Measurements from ENCODE around the gene DHX16.
"Not testable (repeated sequence)": the region's sequence is repeated elsewhere in the genome, so short reads cannot be mapped to it uniquely, and the experiment has no call there.

GRCh38 chr6:30657922-30658321, 14.9 kb downstream of the DHX16 start:
- TF ChIP-seq, protein P1, sequence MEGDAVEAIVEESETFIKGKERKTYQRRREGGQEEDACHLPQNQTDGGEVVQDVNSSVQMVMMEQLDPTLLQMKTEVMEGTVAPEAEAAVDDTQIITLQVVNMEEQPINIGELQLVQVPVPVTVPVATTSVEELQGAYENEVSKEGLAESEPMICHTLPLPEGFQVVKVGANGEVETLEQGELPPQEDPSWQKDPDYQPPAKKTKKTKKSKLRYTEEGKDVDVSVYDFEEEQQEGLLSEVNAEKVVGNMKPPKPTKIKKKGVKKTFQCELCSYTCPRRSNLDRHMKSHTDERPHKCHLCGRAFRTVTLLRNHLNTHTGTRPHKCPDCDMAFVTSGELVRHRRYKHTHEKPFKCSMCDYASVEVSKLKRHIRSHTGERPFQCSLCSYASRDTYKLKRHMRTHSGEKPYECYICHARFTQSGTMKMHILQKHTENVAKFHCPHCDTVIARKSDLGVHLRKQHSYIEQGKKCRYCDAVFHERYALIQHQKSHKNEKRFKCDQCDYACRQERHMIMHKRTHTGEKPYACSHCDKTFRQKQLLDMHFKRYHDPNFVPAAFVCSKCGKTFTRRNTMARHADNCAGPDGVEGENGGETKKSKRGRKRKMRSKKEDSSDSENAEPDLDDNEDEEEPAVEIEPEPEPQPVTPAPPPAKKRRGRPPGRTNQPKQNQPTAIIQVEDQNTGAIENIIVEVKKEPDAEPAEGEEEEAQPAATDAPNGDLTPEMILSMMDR (IDR thresholded peaks at IDR 0.05; ENCODE audit: low read depth, low read length) = not testable (repeated sequence)
- not testable (repeated sequence) for TF ChIP-seq EZH2phosphoT487 (IDR thresholded peaks at IDR 0.05; ENCODE audit: low read depth)
